HG03039 (cell line): ENCODE results near the gene RSPO1.

Source experiments
- ATAC-seq: cut with Tn5 transposase; IDR thresholded peaks from one replicate; pipeline ENCODE4 v1.9.1; 2021; ENCODE audit warnings: mild to moderate bottlenecking, moderate library complexity; ENCODE audit not compliant: unreplicated experiment

RSPO1 gene

GRCh38 chr1:37657620-37658412 lies 23.1 kb upstream of the RSPO1 start:
- ATAC-seq, result no peak

DNA sequence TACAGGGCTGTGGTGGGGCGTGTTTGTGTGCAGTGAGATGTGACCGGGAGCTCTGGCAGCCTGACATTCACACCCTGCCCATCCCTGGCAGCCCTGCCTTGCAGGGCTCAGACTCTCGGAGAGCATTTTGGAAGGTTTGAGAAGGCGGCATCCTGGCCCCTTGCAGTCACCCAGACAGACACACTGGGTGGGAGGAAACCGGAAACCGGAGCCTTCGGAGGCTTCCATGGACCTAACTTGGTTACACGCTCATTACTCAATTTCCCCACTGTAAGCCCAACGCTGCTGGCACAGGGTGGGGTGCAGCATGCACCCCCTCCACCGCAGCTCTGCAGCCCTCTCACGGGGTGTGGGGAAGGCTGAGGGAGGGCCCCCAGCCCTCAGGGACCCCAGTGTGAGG lies 22.2 kb upstream of the RSPO1 start:
- ATAC-seq, result no peak

DNA sequence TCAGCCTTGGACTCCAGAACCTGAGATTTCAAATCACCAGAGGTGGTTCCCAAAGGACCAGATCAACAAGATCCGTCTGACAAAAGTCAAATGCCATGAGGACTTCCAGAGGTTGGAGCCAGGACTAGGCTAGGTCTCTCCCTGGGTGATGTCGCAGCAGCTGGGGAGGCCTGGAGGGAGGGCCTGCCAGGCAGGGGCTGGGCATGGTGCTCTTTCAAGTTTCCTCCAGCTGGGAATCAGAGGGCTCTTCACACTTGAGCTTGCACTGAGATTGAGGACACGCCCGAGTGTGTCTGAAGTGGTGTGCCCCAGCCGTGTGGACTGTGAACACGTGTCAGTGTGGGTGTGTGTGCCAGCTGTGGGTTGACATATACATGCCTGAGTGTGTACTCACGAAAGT lies 21.3 kb upstream of the RSPO1 start:
- no peak for ATAC-seq

DNA sequence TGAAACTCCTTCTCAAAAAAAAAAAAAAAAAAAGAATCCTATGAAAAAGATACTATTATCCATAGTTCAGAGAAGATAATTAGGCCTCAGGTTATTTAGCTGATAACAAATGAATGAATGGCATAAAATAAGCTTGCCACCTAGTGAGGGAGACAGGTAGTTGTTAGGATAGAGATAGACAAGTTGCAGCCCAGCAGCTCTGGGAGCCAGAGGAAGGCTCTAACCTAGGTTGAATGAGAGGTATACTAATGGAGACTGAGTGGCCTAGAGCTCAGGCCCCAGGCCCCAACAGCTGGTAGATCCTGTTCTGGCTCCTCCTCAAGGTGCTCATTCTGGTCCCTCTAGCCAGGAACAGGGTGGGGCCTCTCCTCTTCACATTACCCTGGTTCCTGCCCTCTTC lies 20.6 kb upstream of the RSPO1 start:
- ATAC-seq, result no peak

- ATAC-seq, result no peak
These were observed 19.2 kb upstream of the RSPO1 start for GRCh38 chr1:37653906-37654305.

GRCh38 chr1:37652976-37653375 lies 18.3 kb upstream of the RSPO1 start:
- ATAC-seq, result no peak

DNA sequence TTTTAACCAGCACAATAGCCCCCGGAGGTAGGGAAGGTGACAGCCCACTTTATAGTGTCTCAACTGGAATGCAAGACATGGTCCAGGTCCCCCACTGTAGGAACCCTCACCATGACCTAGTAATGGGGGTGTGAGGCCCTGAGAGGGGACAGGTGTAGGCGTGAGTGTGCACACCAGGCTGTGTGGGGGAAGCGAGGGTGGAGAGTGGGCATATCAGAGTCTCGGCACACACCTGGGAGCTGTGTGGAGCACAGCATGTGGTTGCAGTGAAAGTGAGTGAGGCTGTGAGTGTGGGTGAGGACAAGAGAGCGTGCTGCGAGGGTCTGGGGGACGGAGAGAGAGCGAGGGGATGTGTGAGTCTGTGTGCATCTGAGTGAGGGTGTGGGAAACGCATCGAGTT lies 17.1 kb upstream of the RSPO1 start:
- no peak for ATAC-seq

DNA sequence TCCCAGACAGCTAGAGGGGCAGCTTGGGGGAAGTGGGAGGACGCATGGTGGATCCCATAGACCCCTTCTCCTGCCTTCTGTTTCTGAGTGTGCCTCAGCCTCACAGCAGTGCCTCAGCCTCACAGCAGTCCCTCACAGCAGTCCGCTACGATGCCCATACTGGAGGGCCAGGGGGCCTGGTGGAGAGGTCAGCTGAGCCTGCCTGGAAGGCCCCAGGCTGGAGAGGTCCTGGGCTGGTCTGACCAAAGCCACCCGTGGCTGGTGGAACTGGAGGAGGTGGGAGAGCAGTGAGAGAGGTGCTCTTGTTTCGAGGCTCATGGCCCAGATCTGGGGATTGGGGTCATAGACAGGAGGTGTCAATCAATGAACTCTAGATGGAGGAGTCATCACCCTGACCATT lies 16.0 kb upstream of the RSPO1 start:
- ATAC-seq, result no peak

DNA sequence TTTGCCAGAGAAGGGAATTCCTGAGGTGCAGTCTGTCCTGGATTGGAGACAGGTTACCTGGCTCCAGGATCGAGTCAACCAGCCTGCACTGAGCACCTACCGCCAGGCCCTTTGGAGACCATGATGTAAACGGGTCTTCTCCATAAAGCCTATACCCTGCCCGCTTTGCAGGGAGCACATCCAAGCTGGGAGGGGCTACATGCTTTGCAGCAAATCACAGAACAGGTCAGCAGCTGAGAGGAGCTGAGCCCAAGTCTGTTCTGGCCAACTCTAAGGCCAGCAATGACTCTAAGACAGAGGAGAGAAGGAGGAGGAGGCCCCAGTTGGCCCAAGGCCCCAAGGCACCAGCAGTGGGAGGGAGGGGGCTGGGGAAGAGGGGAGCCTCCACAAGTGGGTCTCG lies 15.5 kb upstream of the RSPO1 start:
- ATAC-seq, result no peak

- no peak for ATAC-seq
These were observed 12.6 kb upstream of the RSPO1 start for GRCh38 chr1:37647281-37647680.

GRCh38 chr1:37641059-37641458 lies 6.4 kb upstream of the RSPO1 start:
- ATAC-seq, result no peak

GRCh38 chr1:37636435-37636834 lies 1.7 kb upstream of the RSPO1 start:
- ATAC-seq, result no peak

- ATAC-seq, result no peak
These were observed 555 bp upstream of the RSPO1 start for GRCh38 chr1:37634992-37635902.

DNA sequence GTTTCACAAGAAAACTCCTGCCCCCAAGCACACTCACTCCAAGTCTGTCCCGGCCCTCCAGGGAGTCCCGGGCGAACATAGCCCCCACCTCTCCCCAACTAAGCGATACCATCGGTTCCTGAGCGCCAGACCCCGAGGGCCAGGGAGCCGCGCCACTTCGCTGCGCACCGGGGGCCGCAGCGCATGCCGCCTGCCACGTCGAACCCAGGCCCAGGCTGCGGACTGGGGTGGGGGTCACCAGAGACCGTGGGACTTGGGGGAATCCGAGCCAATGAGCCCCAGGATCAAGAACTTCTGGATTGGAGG lies 801 bp downstream of the RSPO1 start:
- ATAC-seq, result no peak

DNA sequence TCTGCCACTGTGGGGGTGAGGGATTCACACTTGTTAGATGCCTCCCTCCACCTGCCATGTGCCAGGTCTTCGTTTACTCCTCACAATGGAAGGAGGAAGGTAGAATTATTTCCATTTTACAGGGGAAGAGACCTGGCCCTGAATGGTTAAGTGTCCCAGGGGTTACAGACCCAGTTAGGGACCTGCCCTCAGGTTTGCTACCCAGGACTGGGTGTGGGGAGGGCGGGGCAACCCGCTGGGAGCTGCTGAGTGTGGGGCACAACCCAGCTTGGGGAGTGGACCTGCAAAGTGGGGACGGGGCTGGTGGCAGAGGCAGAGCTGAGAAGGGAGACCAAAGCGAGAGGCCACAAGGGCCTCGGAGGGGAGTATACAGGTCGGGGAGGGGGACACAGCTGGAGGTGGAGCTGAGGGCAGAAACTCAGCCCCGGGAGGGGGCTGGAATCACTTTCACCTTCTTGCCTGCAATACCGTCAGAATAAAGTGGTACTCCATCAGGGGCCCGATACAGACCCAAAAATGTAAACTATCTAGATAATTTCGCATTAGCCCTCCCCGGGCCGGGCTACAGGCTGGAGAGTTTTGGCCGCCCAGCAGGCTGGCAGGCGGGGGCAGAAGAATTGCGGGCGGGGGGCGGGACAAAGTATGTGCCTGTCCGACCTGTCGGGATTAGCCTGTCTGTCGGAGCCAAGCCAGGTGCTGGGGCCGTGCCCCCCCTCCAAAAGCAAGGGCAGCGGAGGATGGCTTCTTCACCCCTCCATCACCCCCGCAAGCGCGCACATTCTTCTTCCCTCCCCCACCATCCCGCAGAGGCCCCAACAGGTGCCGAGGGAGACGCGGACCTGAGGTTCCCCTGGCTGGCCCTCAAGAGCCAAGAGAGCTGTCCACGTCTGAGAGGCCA lies 1.4 kb downstream of the RSPO1 start:
- no peak for ATAC-seq

DNA sequence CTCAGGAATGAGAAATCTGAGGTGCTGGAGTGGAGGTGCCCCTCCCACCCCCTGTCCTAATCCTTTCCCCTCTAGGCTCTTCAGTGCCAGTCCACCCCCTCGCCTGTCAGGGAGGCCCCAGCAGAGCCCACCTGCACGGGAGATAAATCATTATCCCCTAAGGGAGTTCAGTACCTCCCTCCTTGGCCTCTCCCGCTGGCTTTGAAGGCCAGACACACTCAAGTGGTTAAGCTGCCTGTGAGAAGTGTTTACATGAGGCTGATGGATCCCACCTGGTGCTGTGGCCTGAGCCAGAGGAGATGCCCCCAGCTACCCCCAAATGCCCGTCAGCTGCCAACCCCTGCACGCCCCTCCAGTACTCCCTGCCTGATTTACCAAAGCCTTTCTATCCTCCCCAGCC lies 3.7 kb downstream of the RSPO1 start:
- ATAC-seq, result no peak

DNA sequence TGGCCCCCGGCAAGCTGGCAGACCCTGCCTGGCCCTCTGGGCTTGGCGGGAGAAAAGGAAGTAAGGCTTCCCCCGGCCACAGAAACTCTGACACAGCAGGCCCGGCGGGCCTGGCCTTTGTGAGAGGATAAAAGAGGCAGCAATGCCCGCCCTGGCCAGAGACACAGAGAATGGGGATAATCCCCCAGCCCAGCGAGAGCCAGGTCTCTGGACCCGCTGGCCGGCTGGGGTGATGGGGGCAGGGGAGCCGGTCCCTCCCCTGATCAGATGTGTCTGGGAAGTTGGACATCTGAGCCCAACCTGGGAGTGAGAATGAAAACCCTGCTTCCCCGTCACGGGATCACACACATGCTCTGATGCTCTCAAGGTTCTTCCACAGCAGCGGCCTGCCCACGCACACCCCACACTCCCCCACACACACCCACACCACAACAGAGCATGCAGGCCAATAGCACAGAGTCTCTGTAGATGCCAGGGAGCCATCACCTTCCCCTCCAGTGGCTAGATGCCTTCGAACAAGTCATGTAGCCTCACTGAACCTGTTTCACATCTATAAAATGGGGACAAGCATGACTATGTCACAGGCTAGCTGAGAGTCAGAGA lies 4.2 kb downstream of the RSPO1 start:
- no peak for ATAC-seq

GRCh38 chr1:37629726-37630425 lies 4.8 kb downstream of the RSPO1 start:
- no peak for ATAC-seq

DNA sequence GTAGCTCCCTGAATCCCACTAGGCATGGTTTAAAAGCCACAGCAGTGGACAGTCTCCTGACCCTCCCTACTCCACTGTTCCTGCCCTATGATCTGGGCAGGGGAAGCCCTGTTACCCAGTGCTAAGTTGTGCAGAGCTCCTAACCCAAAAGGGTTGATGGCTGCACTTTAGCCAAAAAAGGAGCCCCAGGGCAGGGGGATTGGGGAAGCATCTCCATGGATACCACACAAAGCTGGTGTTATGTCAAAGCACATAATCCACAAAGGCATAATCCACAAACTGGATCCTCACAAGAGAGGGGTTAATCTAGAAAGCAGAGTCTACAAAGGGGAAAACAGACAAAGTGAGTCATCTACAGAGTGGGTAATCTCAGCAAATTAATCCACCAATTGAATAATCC lies 5.7 kb downstream of the RSPO1 start:
- no peak for ATAC-seq

DNA sequence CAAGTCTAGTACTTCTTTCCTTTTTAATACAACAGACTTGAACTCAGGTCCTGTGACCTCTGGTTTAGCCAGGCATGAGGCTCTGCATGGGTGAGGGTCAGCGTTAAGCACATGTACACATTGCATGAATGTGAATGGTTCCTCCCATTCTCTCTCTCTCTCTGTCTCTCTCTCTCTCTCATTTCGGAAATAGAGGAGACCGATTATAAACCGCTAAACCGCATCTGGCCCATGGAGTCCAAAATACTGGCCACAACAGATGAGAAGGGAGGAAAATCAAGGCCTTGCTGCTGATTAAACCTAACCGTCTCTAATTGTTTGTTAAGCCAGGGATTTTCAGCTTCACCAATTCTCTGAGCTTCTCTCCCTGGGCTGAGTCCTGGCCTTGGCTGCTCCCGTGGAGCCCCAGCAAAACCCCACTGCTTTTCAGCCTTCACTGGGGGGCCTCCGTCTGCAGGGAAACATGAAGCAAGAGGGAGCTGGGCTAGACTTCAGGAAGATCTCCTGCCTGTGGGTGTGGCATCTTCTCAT lies 6.6 kb downstream of the RSPO1 start:
- ATAC-seq, result no peak
